HEK293 (cell line): Measurements from ENCODE around the gene MIA3.

Source experiments
- CTCF ChIA-PET: fragments of 350-600 bp; formaldehyde crosslinking; extraction: SDS; loops from one replicate; lab custom pipeline; 2021; ENCODE audit warnings: antibody characterized with exemption; lab: Yijun Ruan, JAX
- POLR2A ChIA-PET: fragments of 300-600 bp; formaldehyde crosslinking; extraction: SDS; loops from one replicate; lab custom pipeline; 2020; ENCODE audit warnings: antibody characterized with exemption, inconsistent platforms; lab: Yijun Ruan, JAX
- H3K27ac ChIP-seq: fragments of 200-500 bp; sonication (Bioruptor generic); 2 replicates; pipeline ENCODE4 v1.5.1; 2014; ENCODE audit warnings: low read depth, low read length, control low read depth, inconsistent platforms; ENCODE audit errors: extremely low read depth
- H3K36me3 ChIP-seq, 2 experiments: fragments of 200-500 bp in 1 of 2; sonication (Bioruptor generic) in 1 of 2; 1 replicate in 1 of 2; 2 replicates in 1 of 2; pipeline ENCODE4 v1.5.1; 2014 to 2017; ENCODE audit warnings: inconsistent platforms in 2 of 2, low read length in 2 of 2; ENCODE audit not compliant: control insufficient read depth in 2 of 2, insufficient read depth in 1 of 2
- H3K4me1 ChIP-seq: fragments of 200-500 bp; sonication (Bioruptor generic); 2 replicates; pipeline ENCODE4 v1.5.1; 2014; ENCODE audit warnings: mild to moderate bottlenecking, low read length, inconsistent platforms; ENCODE audit not compliant: control insufficient read depth, insufficient read depth
- H3K4me3 ChIP-seq: 2 replicates; pipeline ENCODE4 v1.5.1; 2011; ENCODE audit warnings: low read depth, mild to moderate bottlenecking, control low read depth, low read length, moderate library complexity
- H3K9me3 ChIP-seq: fragments of 200-500 bp; sonication (Bioruptor generic); 2 replicates; pipeline ENCODE4 v1.5.1; 2014; ENCODE audit warnings: low read depth, low read length, inconsistent platforms; ENCODE audit not compliant: control insufficient read depth, insufficient read depth
- FEZF1 ChIP-seq: fragments of 450-650 bp; formaldehyde crosslinking; IDR thresholded peaks from 2 replicates; pipeline ENCODE4 v1.5.1; 2016; ENCODE audit warnings: missing biosample characterization, missing genetic modification characterization
- GLIS2 ChIP-seq: fragments of 450-650 bp; formaldehyde crosslinking; IDR thresholded peaks from 2 replicates; pipeline ENCODE4 v1.5.1; 2016; ENCODE audit warnings: missing biosample characterization, missing genetic modification characterization
- SALL2 ChIP-seq: fragments of 450-650 bp; formaldehyde crosslinking; IDR thresholded peaks from 2 replicates; pipeline ENCODE4 v1.5.0; 2017; ENCODE audit warnings: missing biosample characterization, mild to moderate bottlenecking, missing genetic modification characterization, borderline replicate concordance
- SETDB1 ChIP-seq: IDR thresholded peaks from one replicate; pipeline ENCODE4 v1.6.1; 2017; ENCODE audit warnings: mild to moderate bottlenecking, low read length, moderate library complexity, mixed read lengths; ENCODE audit not compliant: insufficient read length
- SP2 ChIP-seq: fragments of 450-650 bp; formaldehyde crosslinking; IDR thresholded peaks from 2 replicates; pipeline ENCODE4 v1.5.1; 2016; ENCODE audit warnings: missing biosample characterization, missing genetic modification characterization
- YY1 ChIP-seq: fragments of 450-650 bp; formaldehyde crosslinking; IDR thresholded peaks from 2 replicates; pipeline ENCODE4 v1.5.1; 2018; ENCODE audit warnings: missing biosample characterization, missing genetic modification characterization
- ZBTB17 ChIP-seq: fragments of 450-650 bp; formaldehyde crosslinking; IDR thresholded peaks from 2 replicates; pipeline ENCODE4 v1.5.1; 2016; ENCODE audit warnings: missing biosample characterization, missing genetic modification characterization
- ZNF175 ChIP-seq: fragments of 450-650 bp; formaldehyde crosslinking; IDR thresholded peaks from 2 replicates; pipeline ENCODE4 v1.5.1; 2016; ENCODE audit warnings: missing biosample characterization, missing genetic modification characterization
- ZNF292 ChIP-seq: fragments of 450-650 bp; formaldehyde crosslinking; IDR thresholded peaks from 2 replicates; pipeline ENCODE4 v1.5.1; 2016; ENCODE audit warnings: low read depth, missing biosample characterization, missing genetic modification characterization, borderline replicate concordance
- ZNF501 ChIP-seq: fragments of 450-650 bp; formaldehyde crosslinking; IDR thresholded peaks from 2 replicates; pipeline ENCODE4 v1.5.1; 2016; ENCODE audit warnings: missing biosample characterization, missing genetic modification characterization
- ZNF548 ChIP-seq: fragments of 450-650 bp; formaldehyde crosslinking; IDR thresholded peaks from 2 replicates; pipeline ENCODE4 v1.5.1; 2016; ENCODE audit warnings: missing biosample characterization, missing genetic modification characterization
- ZNF555 ChIP-seq: fragments of 450-650 bp; formaldehyde crosslinking; conservative IDR thresholded peaks from 2 replicates; pipeline ENCODE4 v1.5.1; 2017; ENCODE audit warnings: missing biosample characterization, mild to moderate bottlenecking, missing genetic modification characterization, inconsistent platforms
- ZNF585B ChIP-seq: fragments of 450-650 bp; formaldehyde crosslinking; IDR thresholded peaks from 2 replicates; pipeline ENCODE4 v1.5.1; 2016; ENCODE audit warnings: missing biosample characterization, missing genetic modification characterization
- ZNF664 ChIP-seq: fragments of 450-650 bp; formaldehyde crosslinking; IDR thresholded peaks from 2 replicates; pipeline ENCODE4 v1.5.1; 2016; ENCODE audit warnings: missing biosample characterization, missing genetic modification characterization
- ZNF707 ChIP-seq: fragments of 450-650 bp; formaldehyde crosslinking; IDR thresholded peaks from 2 replicates; pipeline ENCODE4 v1.5.1; 2016; ENCODE audit warnings: missing biosample characterization, missing genetic modification characterization
- ZNF791 ChIP-seq: fragments of 450-650 bp; formaldehyde crosslinking; IDR thresholded peaks from 2 replicates; pipeline ENCODE4 v1.5.1; 2016; ENCODE audit warnings: missing biosample characterization, missing genetic modification characterization
- ZNF843 ChIP-seq: fragments of 450-650 bp; formaldehyde crosslinking; IDR thresholded peaks from 2 replicates; pipeline ENCODE4 v1.5.1; 2016; ENCODE audit warnings: missing biosample characterization, missing genetic modification characterization
- ZSCAN23 ChIP-seq: fragments of 450-650 bp; formaldehyde crosslinking; IDR thresholded peaks from 2 replicates; pipeline ENCODE4 v1.5.1; 2016; ENCODE audit warnings: missing biosample characterization, missing genetic modification characterization
- TF ChIP-seq, protein P1 (sequence below): fragments of 450-650 bp; formaldehyde crosslinking; IDR thresholded peaks from 2 replicates; pipeline ENCODE4 v1.5.1; 2016; ENCODE audit warnings: missing biosample characterization, missing genetic modification characterization
- TF ChIP-seq, protein P2 (sequence below): fragments of 450-650 bp; formaldehyde crosslinking; IDR thresholded peaks from 2 replicates; pipeline ENCODE4 v1.5.1; 2016; ENCODE audit warnings: missing biosample characterization, missing genetic modification characterization, borderline replicate concordance
- TF ChIP-seq, protein P3 (sequence below): fragments of 450-650 bp; formaldehyde crosslinking; IDR thresholded peaks from 2 replicates; pipeline ENCODE4 v1.5.1; 2016; ENCODE audit warnings: missing biosample characterization, missing genetic modification characterization
- TF ChIP-seq, protein P4 (sequence below): fragments of 450-650 bp; formaldehyde crosslinking; IDR thresholded peaks from 2 replicates; pipeline ENCODE4 v1.5.1; 2016; ENCODE audit warnings: missing biosample characterization, missing genetic modification characterization

MIA3 gene

DNA sequence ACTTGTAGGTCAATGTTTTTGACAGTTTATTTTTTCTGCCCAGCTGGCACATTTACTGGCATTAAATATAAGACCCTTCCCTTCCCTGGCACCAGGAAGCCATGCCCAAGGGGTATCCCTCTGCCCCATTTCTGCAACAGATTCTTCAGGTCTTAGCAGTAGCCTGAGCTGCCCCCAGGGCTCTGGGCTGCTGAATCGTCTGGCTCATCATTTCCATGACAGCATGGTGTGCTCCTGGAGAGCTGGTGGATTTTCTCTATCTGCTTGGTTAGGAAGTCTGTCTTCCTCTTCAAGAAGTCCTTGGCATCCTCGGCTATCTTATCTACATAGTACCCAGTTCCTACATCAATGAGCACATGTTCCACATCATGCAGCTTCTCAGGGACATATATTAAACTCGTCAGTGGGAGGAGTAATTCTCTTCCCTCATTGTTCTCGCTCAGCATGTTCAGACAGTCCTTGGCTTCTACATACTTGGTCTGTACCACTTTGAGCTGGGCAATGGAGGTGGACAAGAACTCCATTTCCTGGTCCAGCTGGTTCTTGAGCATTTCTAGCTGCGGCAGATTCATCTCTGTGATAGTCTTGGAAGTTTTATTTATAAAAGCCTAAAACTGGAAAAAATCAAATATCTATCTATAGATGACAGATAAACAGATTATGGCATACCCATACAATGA lies 23.5 kb downstream of the MIA3 start:
- Histone ChIP-seq H3K27ac (no peak overlapping the region), H3K36me3 (peaks cover 26 to 29% of the 10 kb centered on the region in 2 experiments), H3K4me1 (peaks cover 3% of the 10 kb centered on the region; the same call in 1 of the 2 replicates), H3K4me3 (no peak overlapping the region), H3K9me3 (no peaks in the 10 kb centered on the region)
- CTCF ChIA-PET, result interaction anchor here (0.6 to 4.7 kb wide), 3 partner anchors 40 to 187 kb away, joined by 3 to 25 read pairs (median 4); no protein-coding TSS in a partner anchor
- POLR2A ChIA-PET, result no interaction called here
- TF ChIP-seq, protein P1, sequence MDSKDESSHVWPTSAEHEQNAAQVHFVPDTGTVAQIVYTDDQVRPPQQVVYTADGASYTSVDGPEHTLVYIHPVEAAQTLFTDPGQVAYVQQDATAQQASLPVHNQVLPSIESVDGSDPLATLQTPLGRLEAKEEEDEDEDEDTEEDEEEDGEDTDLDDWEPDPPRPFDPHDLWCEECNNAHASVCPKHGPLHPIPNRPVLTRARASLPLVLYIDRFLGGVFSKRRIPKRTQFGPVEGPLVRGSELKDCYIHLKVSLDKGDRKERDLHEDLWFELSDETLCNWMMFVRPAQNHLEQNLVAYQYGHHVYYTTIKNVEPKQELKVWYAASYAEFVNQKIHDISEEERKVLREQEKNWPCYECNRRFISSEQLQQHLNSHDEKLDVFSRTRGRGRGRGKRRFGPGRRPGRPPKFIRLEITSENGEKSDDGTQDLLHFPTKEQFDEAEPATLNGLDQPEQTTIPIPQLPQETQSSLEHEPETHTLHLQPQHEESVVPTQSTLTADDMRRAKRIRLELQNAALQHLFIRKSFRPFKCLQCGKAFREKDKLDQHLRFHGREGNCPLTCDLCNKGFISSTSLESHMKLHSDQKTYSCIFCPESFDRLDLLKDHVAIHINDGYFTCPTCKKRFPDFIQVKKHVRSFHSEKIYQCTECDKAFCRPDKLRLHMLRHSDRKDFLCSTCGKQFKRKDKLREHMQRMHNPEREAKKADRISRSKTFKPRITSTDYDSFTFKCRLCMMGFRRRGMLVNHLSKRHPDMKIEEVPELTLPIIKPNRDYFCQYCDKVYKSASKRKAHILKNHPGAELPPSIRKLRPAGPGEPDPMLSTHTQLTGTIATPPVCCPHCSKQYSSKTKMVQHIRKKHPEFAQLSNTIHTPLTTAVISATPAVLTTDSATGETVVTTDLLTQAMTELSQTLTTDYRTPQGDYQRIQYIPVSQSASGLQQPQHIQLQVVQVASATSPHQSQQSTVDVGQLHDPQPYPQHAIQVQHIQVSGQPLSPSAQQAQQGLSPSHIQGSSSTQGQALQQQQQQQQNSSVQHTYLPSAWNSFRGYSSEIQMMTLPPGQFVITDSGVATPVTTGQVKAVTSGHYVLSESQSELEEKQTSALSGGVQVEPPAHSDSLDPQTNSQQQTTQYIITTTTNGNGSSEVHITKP (tag by site-specific recombination), result peak; percentile 71
- peak; percentile 76 for TF ChIP-seq ZBTB17 (tag by site-specific recombination)
- no peak for TF ChIP-seq ZNF501 (tag by site-specific recombination)
- no peak for TF ChIP-seq YY1 (tag by site-specific recombination)
- TF ChIP-seq ZNF548 (tag by site-specific recombination), result no peak

DNA sequence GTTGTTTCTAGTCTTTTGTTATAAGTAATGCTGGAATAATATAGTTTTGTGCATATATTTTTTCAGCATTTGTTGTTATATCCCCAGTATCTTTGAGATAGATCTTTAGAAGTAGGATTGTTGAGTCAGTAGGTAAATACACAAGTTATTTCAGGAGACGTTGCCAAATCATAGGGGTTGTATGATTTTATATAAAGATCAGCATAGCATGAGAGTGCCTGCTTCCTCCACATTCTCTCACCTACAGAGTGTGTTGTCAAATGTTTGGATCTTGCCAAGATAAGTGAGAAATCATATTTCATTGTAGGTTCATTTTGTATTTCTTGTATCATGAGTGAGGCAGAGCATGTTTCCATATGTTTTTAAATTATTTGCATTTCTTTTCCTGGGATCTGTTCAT lies 24.6 kb downstream of the MIA3 start:
- ChIA-PET POLR2A (interaction anchor here (2.3 kb wide), 1 partner anchor 70 kb away, joined by 10 read pairs; the partner anchor contains the start of genes AIDA and BROX), CTCF (interaction anchor here (4.7 kb wide), 1 partner anchor 177 kb away, joined by 25 read pairs; no protein-coding TSS in a partner anchor)
- no peak for TF ChIP-seq ZNF585B (tag by site-specific recombination)
- TF ChIP-seq SETDB1, result no peak
- TF ChIP-seq ZNF843 (tag by site-specific recombination), result no peak
- no peak for TF ChIP-seq SP2
- no peak for TF ChIP-seq ZNF664
- no peak for TF ChIP-seq ZNF555 (tag by site-specific recombination)
- no peak for TF ChIP-seq ZNF791 (tag by site-specific recombination)
- no peak for TF ChIP-seq ZNF292 (tag by site-specific recombination)
- TF ChIP-seq GLIS2 (tag by site-specific recombination), result no peak
- TF ChIP-seq, protein P2, sequence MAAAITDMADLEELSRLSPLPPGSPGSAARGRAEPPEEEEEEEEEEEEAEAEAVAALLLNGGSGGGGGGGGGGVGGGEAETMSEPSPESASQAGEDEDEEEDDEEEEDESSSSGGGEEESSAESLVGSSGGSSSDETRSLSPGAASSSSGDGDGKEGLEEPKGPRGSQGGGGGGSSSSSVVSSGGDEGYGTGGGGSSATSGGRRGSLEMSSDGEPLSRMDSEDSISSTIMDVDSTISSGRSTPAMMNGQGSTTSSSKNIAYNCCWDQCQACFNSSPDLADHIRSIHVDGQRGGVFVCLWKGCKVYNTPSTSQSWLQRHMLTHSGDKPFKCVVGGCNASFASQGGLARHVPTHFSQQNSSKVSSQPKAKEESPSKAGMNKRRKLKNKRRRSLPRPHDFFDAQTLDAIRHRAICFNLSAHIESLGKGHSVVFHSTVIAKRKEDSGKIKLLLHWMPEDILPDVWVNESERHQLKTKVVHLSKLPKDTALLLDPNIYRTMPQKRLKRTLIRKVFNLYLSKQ (tag by site-specific recombination), result no peak
- TF ChIP-seq, protein P3, sequence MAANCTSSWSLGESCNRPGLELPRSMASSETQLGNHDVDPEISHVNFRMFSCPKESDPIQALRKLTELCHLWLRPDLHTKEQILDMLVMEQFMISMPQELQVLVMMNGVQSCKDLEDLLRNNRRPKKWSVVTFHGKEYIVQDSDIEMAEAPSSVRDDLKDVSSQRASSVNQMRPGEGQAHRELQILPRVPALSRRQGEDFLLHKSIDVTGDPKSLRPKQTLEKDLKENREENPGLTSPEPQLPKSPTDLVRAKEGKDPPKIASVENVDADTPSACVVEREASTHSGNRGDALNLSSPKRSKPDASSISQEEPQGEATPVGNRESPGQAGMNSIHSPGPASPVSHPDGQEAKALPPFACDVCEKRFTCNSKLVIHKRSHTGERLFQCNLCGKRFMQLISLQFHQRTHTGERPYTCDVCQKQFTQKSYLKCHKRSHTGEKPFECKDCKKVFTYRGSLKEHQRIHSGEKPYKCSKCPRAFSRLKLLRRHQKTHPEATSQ, result no peak
- TF ChIP-seq ZSCAN23, result no peak
- TF ChIP-seq, protein P4, sequence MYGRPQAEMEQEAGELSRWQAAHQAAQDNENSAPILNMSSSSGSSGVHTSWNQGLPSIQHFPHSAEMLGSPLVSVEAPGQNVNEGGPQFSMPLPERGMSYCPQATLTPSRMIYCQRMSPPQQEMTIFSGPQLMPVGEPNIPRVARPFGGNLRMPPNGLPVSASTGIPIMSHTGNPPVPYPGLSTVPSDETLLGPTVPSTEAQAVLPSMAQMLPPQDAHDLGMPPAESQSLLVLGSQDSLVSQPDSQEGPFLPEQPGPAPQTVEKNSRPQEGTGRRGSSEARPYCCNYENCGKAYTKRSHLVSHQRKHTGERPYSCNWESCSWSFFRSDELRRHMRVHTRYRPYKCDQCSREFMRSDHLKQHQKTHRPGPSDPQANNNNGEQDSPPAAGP (tag by site-specific recombination), result no peak
- no peak for TF ChIP-seq ZNF707
- TF ChIP-seq ZNF175, result no peak
- no peak for TF ChIP-seq FEZF1 (tag by site-specific recombination)
- no peak for TF ChIP-seq SALL2 (tag by site-specific recombination)
- Histone ChIP-seq H3K27ac (no peak overlapping the region), H3K4me3 (no peak overlapping the region), H3K4me1 (peaks cover 3% of the 10 kb centered on the region; the same call in 1 of the 2 replicates), H3K9me3 (no peaks in the 10 kb centered on the region), H3K36me3 (peaks cover 21 to 27% of the 10 kb centered on the region in 2 experiments)
